GM23338 (cell line): Measurements from ENCODE around the gene SPTBN4. TPM values are rescaled to one million over a fixed set of nuclear protein-coding genes. Genes with fewer than 3 reads are reported as not detected.

Experiments used
- ATAC-seq: fragments of 200-7000 bp; cut with Tn5 transposase; 3 replicates; pipeline ENCODE4 v1.9.1; 2020
- DNase-seq: peaks from one replicate; pipeline ENCODE4 v3.0.0-alpha.2; 2015; ENCODE audit warnings: low spot score
- H2AFZ ChIP-seq: fragments of 200-600 bp; sonication (generic); 2 replicates; pipeline ENCODE4 v1.8.0; 2016; ENCODE audit warnings: antibody characterized with exemption, mild to moderate bottlenecking, moderate library complexity
- H3F3A ChIP-seq: fragments of 200-600 bp; sonication (generic); replicated peaks from 2 replicates; pipeline ENCODE4 v1.8.0; 2017; ENCODE audit warnings: antibody characterized with exemption, mixed run types, low read depth
- H3K27ac ChIP-seq: fragments of 200-600 bp; sonication (generic); 2 replicates; pipeline ENCODE4 v1.6.1; 2016; ENCODE audit warnings: low read depth
- H3K27me3 ChIP-seq: fragments of 200-600 bp; sonication (generic); 2 replicates; pipeline ENCODE4 v1.8.0; 2016; ENCODE audit warnings: mild to moderate bottlenecking, mixed run types, moderate library complexity; ENCODE audit not compliant: insufficient read depth
- H3K36me3 ChIP-seq: fragments of 200-600 bp; sonication (generic); 2 replicates; pipeline ENCODE4 v1.8.0; 2016; ENCODE audit warnings: mild to moderate bottlenecking; ENCODE audit not compliant: insufficient read depth
- H3K4me1 ChIP-seq: fragments of 200-600 bp; sonication (generic); 2 replicates; pipeline ENCODE4 v1.8.0; 2016; ENCODE audit warnings: mild to moderate bottlenecking, moderate library complexity; ENCODE audit not compliant: insufficient read depth
- H3K4me2 ChIP-seq: fragments of 200-600 bp; sonication (generic); 2 replicates; pipeline ENCODE4 v1.7.1; 2017; ENCODE audit warnings: mixed run types
- H3K4me3 ChIP-seq: fragments of 200-600 bp; sonication (generic); 2 replicates; pipeline ENCODE4 v1.6.1; 2016; ENCODE audit warnings: mixed run types
- H3K79me2 ChIP-seq: fragments of 200-600 bp; sonication (generic); replicated peaks from 2 replicates; pipeline ENCODE4 v1.8.0; 2017; ENCODE audit warnings: mild to moderate bottlenecking; ENCODE audit not compliant: insufficient read depth
- H3K9me2 ChIP-seq: fragments of 200-600 bp; sonication (generic); 2 replicates; pipeline ENCODE4 v1.8.0; 2017; ENCODE audit not compliant: insufficient read depth
- H4K20me1 ChIP-seq: fragments of 200-600 bp; sonication (generic); replicated peaks from 2 replicates; pipeline ENCODE4 v1.8.0; 2017; ENCODE audit warnings: mild to moderate bottlenecking; ENCODE audit not compliant: insufficient read depth
- H3K27ac Mint-ChIP-seq: 2 replicates; pipeline ENCODE4 v1.8.0; 2020; ENCODE audit warnings: inconsistent platforms, mild to moderate bottlenecking, moderate library complexity, mixed read lengths
- H3K27me3 Mint-ChIP-seq: 3 replicates; pipeline ENCODE4 v1.8.0; 2022; ENCODE audit warnings: low read depth, mild to moderate bottlenecking, moderate library complexity, mixed read lengths, inconsistent platforms; ENCODE audit not compliant: insufficient read depth, poor library complexity
- H3K36me3 Mint-ChIP-seq: 3 replicates; pipeline ENCODE4 v1.8.0; 2021; ENCODE audit warnings: low read depth, mild to moderate bottlenecking, inconsistent platforms, moderate library complexity, mixed read lengths
- H3K4me1 Mint-ChIP-seq: 3 replicates; pipeline ENCODE4 v1.8.0; 2020; ENCODE audit warnings: mild to moderate bottlenecking, inconsistent platforms, mixed read lengths
- H3K4me3 Mint-ChIP-seq: 3 replicates; pipeline ENCODE4 v1.8.0; 2021; ENCODE audit warnings: moderate library complexity, mild to moderate bottlenecking, inconsistent platforms, mixed read lengths
- H3K9me3 Mint-ChIP-seq: 3 replicates; pipeline ENCODE4 v1.8.0; 2020; ENCODE audit warnings: moderate library complexity, mild to moderate bottlenecking, inconsistent platforms, mixed read lengths
- EZH2phosphoT487 ChIP-seq: fragments of 200-600 bp; sonication (generic); IDR thresholded peaks from one replicate; pipeline ENCODE4 v1.8.1; 2018; ENCODE audit warnings: antibody characterized with exemption; ENCODE audit not compliant: unreplicated experiment
- JUNB ChIP-seq: IDR thresholded peaks from one replicate; pipeline ENCODE4 v1.6.1; 2016; ENCODE audit warnings: antibody characterized with exemption; ENCODE audit not compliant: unreplicated experiment
- NANOG ChIP-seq: IDR thresholded peaks from 2 replicates; pipeline ENCODE4 v1.6.1; 2016; ENCODE audit warnings: antibody characterized with exemption, borderline replicate concordance
- polyA plus RNA-seq: library from polyadenylated mRNA; unstranded; fragments of >200 nt; fragmentation: Nextera tagmentation; extraction: Ambion mirVana; gene quantifications from 2 replicates; pipeline ENCODE4 v1.2.1, GENCODE V29; 2016
- total RNA-seq: library from RNA; depleted of rRNA; stranded (reverse); fragments of >200 nt; shearing (Covaris generic); gene quantifications from 2 replicates; pipeline ENCODE4 v1.2.3, GENCODE V29; 2014
- TF ChIP-seq, protein P1 (sequence below): IDR thresholded peaks from 2 replicates; pipeline ENCODE4 v1.6.1; 2016; ENCODE audit warnings: antibody characterized with exemption
- TF ChIP-seq, protein P2 (sequence below), 2 experiments: fragments of 200-600 bp in 1 of 2; sonication (generic) in 1 of 2; conservative IDR thresholded peaks; 2 replicates each; pipeline versions ENCODE4 v1.5.1 to v1.6.1; 2016 to 2017; ENCODE audit warnings: antibody characterized with exemption in 2 of 2, low read depth in 2 of 2, mild to moderate bottlenecking in 2 of 2, moderate library complexity in 1 of 2
- TF ChIP-seq, protein P3 (sequence below): fragments of 250-450 bp; sonication (Bioruptor Pico); IDR thresholded peaks from 2 replicates; pipeline ENCODE4 v1.5.0; 2020; ENCODE audit warnings: mild to moderate bottlenecking, moderate library complexity
- TF ChIP-seq, protein P4 (sequence below): IDR thresholded peaks from one replicate; pipeline ENCODE4 v1.6.1; 2018; ENCODE audit warnings: antibody characterized with exemption; ENCODE audit not compliant: unreplicated experiment

SPTBN4 gene
- total and polyA plus RNA-seq, 2 experiments from 2014 or later = 1.6 to 2.3 TPM

DNA sequence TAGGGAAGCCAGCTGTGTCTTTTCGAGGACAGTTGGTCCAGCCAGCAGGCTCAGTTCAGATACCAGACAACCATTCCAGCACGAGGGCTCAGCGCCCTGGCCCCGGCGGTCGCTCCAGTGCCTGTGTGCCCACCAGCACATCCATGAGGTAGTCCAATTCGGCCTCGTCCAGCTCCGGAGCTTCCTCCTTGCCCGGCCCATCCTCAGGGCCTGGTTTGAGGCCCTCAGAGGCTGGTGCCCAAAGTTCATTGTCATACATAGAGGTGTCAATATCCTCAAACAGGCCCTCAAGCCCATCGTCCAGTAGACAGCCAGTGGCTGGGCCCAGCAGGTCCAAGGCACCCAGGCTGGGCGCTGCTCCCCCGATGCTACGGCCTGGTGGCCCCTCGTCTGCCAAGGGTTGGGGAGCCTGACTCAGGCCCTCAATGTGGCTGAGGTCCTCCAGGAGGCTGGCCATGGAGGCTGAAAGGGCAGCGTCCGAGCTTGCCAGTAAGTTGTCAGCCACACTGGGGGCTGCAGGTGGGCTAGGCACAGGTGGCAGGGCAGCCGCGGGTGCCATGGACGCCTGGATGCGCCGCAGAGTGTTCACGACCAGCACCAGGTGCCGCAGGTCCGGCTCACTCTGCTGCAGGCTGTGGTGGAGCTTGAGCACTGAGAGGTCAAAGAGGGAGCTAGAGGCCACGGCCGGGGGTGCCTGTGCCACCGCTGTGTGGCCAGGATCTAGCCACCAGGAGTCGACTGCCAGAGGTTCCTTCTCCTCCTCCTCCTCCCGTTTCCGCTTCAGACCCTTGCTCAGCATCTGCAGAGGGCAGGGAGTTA is 43.8 kb upstream of the SPTBN4 start:
- no peaks in the 10 kb centered on the region for H3K9me2 ChIP-seq
- H3K27me3 Mint-ChIP-seq = peaks cover 11% of the 10 kb centered on the region
- TF ChIP-seq, protein P1, sequence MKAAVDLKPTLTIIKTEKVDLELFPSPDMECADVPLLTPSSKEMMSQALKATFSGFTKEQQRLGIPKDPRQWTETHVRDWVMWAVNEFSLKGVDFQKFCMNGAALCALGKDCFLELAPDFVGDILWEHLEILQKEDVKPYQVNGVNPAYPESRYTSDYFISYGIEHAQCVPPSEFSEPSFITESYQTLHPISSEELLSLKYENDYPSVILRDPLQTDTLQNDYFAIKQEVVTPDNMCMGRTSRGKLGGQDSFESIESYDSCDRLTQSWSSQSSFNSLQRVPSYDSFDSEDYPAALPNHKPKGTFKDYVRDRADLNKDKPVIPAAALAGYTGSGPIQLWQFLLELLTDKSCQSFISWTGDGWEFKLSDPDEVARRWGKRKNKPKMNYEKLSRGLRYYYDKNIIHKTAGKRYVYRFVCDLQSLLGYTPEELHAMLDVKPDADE = no peak
- TF ChIP-seq EZH2phosphoT487 = no peak
- no peak for TF ChIP-seq JUNB
- TF ChIP-seq, protein P2, sequence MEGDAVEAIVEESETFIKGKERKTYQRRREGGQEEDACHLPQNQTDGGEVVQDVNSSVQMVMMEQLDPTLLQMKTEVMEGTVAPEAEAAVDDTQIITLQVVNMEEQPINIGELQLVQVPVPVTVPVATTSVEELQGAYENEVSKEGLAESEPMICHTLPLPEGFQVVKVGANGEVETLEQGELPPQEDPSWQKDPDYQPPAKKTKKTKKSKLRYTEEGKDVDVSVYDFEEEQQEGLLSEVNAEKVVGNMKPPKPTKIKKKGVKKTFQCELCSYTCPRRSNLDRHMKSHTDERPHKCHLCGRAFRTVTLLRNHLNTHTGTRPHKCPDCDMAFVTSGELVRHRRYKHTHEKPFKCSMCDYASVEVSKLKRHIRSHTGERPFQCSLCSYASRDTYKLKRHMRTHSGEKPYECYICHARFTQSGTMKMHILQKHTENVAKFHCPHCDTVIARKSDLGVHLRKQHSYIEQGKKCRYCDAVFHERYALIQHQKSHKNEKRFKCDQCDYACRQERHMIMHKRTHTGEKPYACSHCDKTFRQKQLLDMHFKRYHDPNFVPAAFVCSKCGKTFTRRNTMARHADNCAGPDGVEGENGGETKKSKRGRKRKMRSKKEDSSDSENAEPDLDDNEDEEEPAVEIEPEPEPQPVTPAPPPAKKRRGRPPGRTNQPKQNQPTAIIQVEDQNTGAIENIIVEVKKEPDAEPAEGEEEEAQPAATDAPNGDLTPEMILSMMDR (conservative IDR thresholded peaks at IDR 0.05; ENCODE audit: low read depth in 2 of 2) = no peak
- no peak overlapping the region for H3K27ac ChIP-seq
- no peak overlapping the region for H3K27ac Mint-ChIP-seq
- peaks cover 15% of the 10 kb centered on the region for H3K4me1 Mint-ChIP-seq
- H3K9me3 Mint-ChIP-seq = peaks cover 3% of the 10 kb centered on the region; the same call in 1 of the 3 replicates
- no peak overlapping the region for H3K4me2 ChIP-seq
- H2AFZ ChIP-seq = no peak overlapping the region
- no peaks in the 10 kb centered on the region; the same call in none of the 2 replicates for H3K79me2 ChIP-seq
- no peaks in the 10 kb centered on the region for H4K20me1 ChIP-seq
- no peak overlapping the region for H3K4me3 ChIP-seq
- no peak for ATAC-seq
- no peaks in the 10 kb centered on the region for H3K36me3 ChIP-seq
- peaks cover 17% of the 10 kb centered on the region for H3K4me1 ChIP-seq
- H3F3A ChIP-seq = 0 out of 2 replicates have a peak, but pooled peaks cover 2% of the 10 kb centered on the region
- peaks cover 12% of the 10 kb centered on the region for H3K36me3 Mint-ChIP-seq
- 0 out of 3 replicates have a peak overlapping the region, but pooled peaks have one; percentile 8 for H3K4me3 Mint-ChIP-seq
- DNase-seq = no peak
- no peaks in the 10 kb centered on the region for H3K27me3 ChIP-seq

DNA sequence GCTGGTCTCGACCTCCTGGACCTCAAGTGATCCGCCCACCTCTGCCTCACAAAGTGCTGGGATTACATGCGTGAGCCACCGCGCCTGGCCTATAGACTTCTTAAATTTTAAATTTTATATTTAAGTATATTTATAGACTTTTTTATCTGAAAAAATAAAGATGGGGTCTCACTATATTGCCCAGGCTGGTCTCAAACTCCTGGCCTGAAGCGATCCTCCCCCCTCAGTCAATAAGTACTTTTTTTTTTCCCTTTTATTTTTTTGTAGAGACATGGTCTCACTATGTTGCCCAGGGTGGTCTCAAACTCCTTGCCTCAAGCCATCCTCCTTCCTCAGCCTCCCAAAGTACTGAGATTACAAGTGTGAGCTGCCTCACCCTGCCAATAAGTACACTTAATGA is 42.9 kb upstream of the SPTBN4 start:
- Mint-ChIP-seq H3K27me3 (peaks cover 10% of the 10 kb centered on the region), H3K36me3 (peaks cover 12% of the 10 kb centered on the region), H3K9me3 (peaks cover 3% of the 10 kb centered on the region; the same call in 1 of the 3 replicates), H3K27ac (no peak overlapping the region), H3K4me3 (no peak overlapping the region), H3K4me1 (peaks cover 15% of the 10 kb centered on the region)
- H3K36me3 ChIP-seq = no peaks in the 10 kb centered on the region
- peak overlapping the region; percentile 96 for H3K4me2 ChIP-seq
- H3K4me1 ChIP-seq = peaks cover 17% of the 10 kb centered on the region
- no peaks in the 10 kb centered on the region for H3K9me2 ChIP-seq
- H2AFZ ChIP-seq = no peak overlapping the region
- 0 out of 2 replicates have a peak, but pooled peaks cover 2% of the 10 kb centered on the region for H3F3A ChIP-seq
- no peaks in the 10 kb centered on the region for H4K20me1 ChIP-seq
- H3K4me3 ChIP-seq = no peak overlapping the region
- H3K79me2 ChIP-seq = no peaks in the 10 kb centered on the region; the same call in none of the 2 replicates
- no peak for ATAC-seq
- no peak overlapping the region for H3K27ac ChIP-seq
- no peaks in the 10 kb centered on the region for H3K27me3 ChIP-seq
- no peak for DNase-seq
- TF ChIP-seq, protein P3, sequence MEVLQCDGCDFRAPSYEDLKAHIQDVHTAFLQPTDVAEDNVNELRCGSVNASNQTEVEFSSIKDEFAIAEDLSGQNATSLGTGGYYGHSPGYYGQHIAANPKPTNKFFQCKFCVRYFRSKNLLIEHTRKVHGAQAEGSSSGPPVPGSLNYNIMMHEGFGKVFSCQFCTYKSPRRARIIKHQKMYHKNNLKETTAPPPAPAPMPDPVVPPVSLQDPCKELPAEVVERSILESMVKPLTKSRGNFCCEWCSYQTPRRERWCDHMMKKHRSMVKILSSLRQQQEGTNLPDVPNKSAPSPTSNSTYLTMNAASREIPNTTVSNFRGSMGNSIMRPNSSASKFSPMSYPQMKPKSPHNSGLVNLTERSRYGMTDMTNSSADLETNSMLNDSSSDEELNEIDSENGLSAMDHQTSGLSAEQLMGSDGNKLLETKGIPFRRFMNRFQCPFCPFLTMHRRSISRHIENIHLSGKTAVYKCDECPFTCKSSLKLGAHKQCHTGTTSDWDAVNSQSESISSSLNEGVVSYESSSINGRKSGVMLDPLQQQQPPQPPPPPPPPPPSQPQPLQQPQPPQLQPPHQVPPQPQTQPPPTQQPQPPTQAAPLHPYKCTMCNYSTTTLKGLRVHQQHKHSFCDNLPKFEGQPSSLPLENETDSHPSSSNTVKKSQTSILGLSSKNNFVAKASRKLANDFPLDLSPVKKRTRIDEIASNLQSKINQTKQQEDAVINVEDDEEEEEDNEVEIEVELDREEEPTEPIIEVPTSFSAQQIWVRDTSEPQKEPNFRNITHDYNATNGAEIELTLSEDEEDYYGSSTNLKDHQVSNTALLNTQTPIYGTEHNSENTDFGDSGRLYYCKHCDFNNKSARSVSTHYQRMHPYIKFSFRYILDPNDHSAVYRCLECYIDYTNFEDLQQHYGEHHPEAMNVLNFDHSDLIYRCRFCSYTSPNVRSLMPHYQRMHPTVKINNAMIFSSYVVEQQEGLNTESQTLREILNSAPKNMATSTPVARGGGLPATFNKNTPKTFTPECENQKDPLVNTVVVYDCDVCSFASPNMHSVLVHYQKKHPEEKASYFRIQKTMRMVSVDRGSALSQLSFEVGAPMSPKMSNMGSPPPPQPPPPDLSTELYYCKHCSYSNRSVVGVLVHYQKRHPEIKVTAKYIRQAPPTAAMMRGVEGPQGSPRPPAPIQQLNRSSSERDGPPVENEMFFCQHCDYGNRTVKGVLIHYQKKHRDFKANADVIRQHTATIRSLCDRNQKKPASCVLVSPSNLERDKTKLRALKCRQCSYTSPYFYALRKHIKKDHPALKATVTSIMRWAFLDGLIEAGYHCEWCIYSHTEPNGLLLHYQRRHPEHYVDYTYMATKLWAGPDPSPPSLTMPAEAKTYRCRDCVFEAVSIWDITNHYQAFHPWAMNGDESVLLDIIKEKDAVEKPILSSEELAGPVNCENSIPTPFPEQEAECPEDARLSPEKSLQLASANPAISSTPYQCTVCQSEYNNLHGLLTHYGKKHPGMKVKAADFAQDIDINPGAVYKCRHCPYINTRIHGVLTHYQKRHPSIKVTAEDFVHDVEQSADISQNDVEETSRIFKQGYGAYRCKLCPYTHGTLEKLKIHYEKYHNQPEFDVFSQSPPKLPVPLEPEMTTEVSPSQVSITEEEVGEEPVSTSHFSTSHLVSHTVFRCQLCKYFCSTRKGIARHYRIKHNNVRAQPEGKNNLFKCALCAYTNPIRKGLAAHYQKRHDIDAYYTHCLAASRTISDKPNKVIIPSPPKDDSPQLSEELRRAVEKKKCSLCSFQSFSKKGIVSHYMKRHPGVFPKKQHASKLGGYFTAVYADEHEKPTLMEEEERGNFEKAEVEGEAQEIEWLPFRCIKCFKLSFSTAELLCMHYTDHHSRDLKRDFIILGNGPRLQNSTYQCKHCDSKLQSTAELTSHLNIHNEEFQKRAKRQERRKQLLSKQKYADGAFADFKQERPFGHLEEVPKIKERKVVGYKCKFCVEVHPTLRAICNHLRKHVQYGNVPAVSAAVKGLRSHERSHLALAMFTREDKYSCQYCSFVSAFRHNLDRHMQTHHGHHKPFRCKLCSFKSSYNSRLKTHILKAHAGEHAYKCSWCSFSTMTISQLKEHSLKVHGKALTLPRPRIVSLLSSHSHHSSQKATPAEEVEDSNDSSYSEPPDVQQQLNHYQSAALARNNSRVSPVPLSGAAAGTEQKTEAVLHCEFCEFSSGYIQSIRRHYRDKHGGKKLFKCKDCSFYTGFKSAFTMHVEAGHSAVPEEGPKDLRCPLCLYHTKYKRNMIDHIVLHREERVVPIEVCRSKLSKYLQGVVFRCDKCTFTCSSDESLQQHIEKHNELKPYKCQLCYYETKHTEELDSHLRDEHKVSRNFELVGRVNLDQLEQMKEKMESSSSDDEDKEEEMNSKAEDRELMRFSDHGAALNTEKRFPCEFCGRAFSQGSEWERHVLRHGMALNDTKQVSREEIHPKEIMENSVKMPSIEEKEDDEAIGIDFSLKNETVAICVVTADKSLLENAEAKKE (CRISPR knock-in tag) = no peak
- TF ChIP-seq, protein P4, sequence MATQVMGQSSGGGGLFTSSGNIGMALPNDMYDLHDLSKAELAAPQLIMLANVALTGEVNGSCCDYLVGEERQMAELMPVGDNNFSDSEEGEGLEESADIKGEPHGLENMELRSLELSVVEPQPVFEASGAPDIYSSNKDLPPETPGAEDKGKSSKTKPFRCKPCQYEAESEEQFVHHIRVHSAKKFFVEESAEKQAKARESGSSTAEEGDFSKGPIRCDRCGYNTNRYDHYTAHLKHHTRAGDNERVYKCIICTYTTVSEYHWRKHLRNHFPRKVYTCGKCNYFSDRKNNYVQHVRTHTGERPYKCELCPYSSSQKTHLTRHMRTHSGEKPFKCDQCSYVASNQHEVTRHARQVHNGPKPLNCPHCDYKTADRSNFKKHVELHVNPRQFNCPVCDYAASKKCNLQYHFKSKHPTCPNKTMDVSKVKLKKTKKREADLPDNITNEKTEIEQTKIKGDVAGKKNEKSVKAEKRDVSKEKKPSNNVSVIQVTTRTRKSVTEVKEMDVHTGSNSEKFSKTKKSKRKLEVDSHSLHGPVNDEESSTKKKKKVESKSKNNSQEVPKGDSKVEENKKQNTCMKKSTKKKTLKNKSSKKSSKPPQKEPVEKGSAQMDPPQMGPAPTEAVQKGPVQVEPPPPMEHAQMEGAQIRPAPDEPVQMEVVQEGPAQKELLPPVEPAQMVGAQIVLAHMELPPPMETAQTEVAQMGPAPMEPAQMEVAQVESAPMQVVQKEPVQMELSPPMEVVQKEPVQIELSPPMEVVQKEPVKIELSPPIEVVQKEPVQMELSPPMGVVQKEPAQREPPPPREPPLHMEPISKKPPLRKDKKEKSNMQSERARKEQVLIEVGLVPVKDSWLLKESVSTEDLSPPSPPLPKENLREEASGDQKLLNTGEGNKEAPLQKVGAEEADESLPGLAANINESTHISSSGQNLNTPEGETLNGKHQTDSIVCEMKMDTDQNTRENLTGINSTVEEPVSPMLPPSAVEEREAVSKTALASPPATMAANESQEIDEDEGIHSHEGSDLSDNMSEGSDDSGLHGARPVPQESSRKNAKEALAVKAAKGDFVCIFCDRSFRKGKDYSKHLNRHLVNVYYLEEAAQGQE = no peak
- no peak for TF ChIP-seq NANOG
